ENCODE data around the gene BPIFA2. TPM values are rescaled to one million over a fixed set of nuclear protein-coding genes. Genes with fewer than 3 reads are reported as not detected.

BPIFA2 gene
- total RNA-seq, 1 experiment from 2014 or later, result not detected

DNA sequence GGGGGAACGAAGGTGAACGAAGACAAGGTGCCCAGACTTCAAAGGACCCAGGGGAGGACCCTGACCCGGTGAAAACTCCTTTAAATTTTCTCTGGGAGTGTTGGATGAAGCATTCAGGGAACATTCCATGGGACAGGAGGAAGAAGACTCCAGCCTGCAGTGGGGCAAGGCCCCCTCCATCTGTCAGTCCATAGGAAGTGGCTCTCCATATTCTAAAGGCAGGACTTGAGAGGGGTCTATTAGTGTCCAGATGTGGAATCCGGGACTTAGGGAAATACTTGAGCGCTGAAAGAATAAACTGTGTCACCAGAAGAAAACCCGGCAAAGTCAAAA lies 3.2 kb upstream of the BPIFA2 start:
- Histone ChIP-seq H3K14ac (ENCODE audit: insufficient read depth, low read length) (no peak overlapping the region), H3K23me2 (ENCODE audit: insufficient read length, low read depth, low read length, poor library complexity, severe bottlenecking) (no peaks in the 10 kb centered on the region), H4K91ac (ENCODE audit: insufficient read length, low read depth, low read length) (no peak overlapping the region), H3K9me3 (ENCODE audit: control insufficient read depth, low read depth, low read length) (no peaks in the 10 kb centered on the region), H4K20me1 (ENCODE audit: control insufficient read depth, insufficient read depth, insufficient read length) (no peaks in the 10 kb centered on the region), H3T11ph (ENCODE audit: low read length) (no peak overlapping the region), H3K27ac (ENCODE audit: insufficient read length, low read depth, low read length) (no peak overlapping the region), H2AK5ac (ENCODE audit: insufficient read length, low read length) (no peak overlapping the region), H2BK15ac (ENCODE audit: low read depth, low read length) (no peak overlapping the region), H2BK20ac (ENCODE audit: low read depth, low read length, poor library complexity, severe bottlenecking) (no peak overlapping the region), H3K79me1 (ENCODE audit: insufficient read depth, low read depth, low read length, poor library complexity, severe bottlenecking) (no peaks in the 10 kb centered on the region), H3K4me1 (ENCODE audit: insufficient read depth, low read length) (no peaks in the 10 kb centered on the region), H3K4ac (ENCODE audit: low read depth, low read length) (no peak overlapping the region), H3K23ac (ENCODE audit: insufficient read length, low read depth, low read length) (no peak overlapping the region), H2BK5ac (ENCODE audit: insufficient read length, low read length) (no peak overlapping the region), H2BK12ac (ENCODE audit: insufficient read length, low read depth, low read length) (no peak overlapping the region), H3K56ac (ENCODE audit: insufficient read length, low read depth, low read length) (no peak overlapping the region), H3K79me2 (ENCODE audit: insufficient read depth, low read length) (no peaks in the 10 kb centered on the region), H2AFZ (ENCODE audit: low read length) (no peak overlapping the region), H4K8ac (replicated peaks; ENCODE audit: insufficient read length, low read depth, low read length) (no peak overlapping the region), H4K5ac (ENCODE audit: insufficient read length, low read depth, low read length) (no peak overlapping the region), H3K27me3 (ENCODE audit: insufficient read depth, low read length) (no peaks in the 10 kb centered on the region), H3K9ac (ENCODE audit: extremely low read depth, insufficient read length, low read length) (no peak overlapping the region), H3K4me2 (ENCODE audit: insufficient read depth, insufficient read length, low read length) (no peak overlapping the region), H2BK120ac (ENCODE audit: low read depth, low read length, poor library complexity, severe bottlenecking) (no peak overlapping the region), H3K18ac (ENCODE audit: insufficient read length, low read depth, low read length) (no peak overlapping the region)
- no CpG with 5 or more reads among the region's 6 CpGs for WGBS (ENCODE audit: extremely low coverage, insufficient read length, low lambda C conversion rate)
- DNase-seq, result no peak
- no peaks in the 10 kb centered on the region for H3K4me1 Mint-ChIP-seq
- H3K27ac Mint-ChIP-seq, result peak overlapping the region in 1 of 3 experiments; percentile 8; a peak in 1 of 7 replicates
- peaks cover 10% of the 10 kb centered on the region for H3K27me3 Mint-ChIP-seq (ENCODE audit: low read depth)
- TF ChIP-seq, protein P1, sequence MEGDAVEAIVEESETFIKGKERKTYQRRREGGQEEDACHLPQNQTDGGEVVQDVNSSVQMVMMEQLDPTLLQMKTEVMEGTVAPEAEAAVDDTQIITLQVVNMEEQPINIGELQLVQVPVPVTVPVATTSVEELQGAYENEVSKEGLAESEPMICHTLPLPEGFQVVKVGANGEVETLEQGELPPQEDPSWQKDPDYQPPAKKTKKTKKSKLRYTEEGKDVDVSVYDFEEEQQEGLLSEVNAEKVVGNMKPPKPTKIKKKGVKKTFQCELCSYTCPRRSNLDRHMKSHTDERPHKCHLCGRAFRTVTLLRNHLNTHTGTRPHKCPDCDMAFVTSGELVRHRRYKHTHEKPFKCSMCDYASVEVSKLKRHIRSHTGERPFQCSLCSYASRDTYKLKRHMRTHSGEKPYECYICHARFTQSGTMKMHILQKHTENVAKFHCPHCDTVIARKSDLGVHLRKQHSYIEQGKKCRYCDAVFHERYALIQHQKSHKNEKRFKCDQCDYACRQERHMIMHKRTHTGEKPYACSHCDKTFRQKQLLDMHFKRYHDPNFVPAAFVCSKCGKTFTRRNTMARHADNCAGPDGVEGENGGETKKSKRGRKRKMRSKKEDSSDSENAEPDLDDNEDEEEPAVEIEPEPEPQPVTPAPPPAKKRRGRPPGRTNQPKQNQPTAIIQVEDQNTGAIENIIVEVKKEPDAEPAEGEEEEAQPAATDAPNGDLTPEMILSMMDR (conservative IDR thresholded peaks at IDR 0.05), result no peak
- no peak overlapping the region for H3K4me3 Mint-ChIP-seq
- peaks cover 1 to 8% (median 7%) of the 10 kb centered on the region in 3 experiments; a peak in 5 of 7 replicates for H3K36me3 Mint-ChIP-seq (ENCODE audit: insufficient read depth in 1 of 3, low read depth in 3 of 3)
- H3K9me3 Mint-ChIP-seq, result peaks cover 15 to 18% of the 10 kb centered on the region in 2 experiments
